ENCODE results near the gene SPTB.
A peak's percentile ranks its signal among the peaks of the same experiment; 100 is the strongest.

The SPTB gene

DNA sequence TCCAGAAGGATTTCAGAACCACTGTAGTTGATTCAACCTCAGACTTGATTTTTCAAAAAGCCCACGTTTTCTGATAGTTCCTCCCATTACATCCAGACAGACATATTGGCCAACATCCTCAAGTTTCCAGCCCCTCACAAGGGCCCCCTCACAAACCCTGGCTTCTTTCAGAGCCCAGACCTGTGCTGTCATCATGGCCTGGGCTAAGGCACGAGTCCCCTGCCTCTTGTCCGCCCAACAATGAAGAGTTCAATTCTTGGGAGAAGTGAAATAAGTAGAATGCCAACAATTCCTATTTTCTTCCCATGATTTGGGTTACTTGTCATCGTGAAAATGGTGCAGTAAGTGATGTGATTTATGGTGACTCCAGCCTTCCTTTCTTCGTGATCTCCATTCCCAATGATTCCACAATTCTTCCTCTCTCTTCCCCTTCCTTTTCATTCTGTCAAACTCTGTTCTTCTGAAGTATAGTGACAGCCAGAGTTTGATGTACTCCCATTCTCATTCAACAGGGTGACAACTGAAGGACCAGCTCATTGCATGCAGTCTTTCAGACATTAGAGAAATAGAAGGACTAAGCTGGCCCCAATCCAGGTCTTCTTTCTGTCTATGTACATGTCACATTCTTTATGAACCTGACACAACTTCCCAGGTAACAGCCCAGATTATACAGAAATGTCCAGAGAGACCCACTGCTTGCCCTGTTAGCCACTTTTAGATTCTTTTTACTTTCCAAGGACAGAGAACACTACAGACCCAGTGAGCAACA is 29.2 kb downstream of the SPTB start:
- no peak for DNase-seq (ENCODE audit: low spot score)

DNA sequence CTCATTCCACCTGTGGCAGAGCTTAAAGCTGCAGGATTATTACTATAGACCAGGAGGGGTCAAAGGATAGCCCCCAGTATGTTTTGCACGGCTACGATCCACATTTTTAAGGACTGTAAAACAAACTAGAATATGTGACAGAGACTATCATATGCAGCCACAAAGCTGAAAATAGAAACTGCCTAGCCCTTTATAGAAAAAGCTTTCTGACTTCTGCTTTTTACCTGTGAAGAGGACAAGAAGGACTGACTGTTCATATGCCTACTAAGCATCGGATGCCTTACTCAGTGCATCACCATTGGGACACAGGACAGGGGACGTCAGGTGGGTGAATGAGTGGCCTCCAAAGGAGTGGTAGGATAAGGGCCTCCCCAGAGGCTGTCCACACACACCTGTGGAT is 29.8 kb downstream of the SPTB start:
- no peak for DNase-seq (ENCODE audit: low spot score)

- no peak for DNase-seq (ENCODE audit: low spot score)
Measured at GRCh38 chr14:64848239-64848638, 31.5 kb downstream of the SPTB start.

GRCh38 chr14:64846319-64846718 is 33.4 kb downstream of the SPTB start:
- no peak for DNase-seq (ENCODE audit: low spot score)

DNA sequence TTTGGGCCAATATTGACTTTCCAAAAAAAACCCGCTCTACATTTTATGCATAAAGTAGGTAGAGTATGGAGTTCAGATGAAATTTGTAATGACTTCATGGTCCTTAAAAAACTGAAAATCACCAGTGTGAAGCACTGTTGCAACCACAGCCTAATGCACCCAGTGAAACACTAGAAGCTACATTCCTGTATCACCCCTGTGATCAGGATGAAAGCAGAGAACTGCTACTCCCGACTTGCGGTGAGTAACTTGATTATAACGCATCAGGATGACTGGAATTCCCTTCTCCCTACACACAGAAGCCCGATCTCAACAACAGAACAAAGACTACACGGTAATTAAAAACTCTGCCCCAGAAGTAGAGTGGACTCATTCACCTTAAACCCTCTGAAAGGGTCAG is 33.8 kb downstream of the SPTB start:
- no peak for DNase-seq (ENCODE audit: low spot score)

GRCh38 chr14:64844969-64845536 is 34.7 kb downstream of the SPTB start:
- DNase-seq (ENCODE audit: low spot score) = no peak

- peak; percentile 31 for DNase-seq (ENCODE audit: low spot score)
Measured at GRCh38 chr14:64844272-64844671, 35.4 kb downstream of the SPTB start.

DNA sequence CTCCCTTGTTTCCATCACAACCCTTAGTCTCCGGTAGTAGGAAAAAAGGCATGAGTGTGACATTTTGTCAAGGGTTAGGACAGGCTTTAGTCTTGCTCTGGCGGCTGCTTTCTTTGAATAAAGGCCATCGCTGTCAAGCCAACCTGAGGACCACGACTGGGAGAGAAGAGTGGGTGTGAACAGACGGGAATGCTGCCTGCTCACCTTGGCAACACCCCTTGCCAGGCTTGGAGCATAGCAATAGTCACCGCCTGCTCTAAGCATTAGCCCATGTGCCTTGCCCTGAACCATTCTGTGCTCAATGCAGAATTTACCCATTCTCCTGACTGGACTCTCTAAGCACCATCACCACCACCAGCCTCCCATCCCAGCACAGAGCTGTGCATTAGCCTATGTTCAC is 36.2 kb downstream of the SPTB start:
- no peak for DNase-seq (ENCODE audit: low spot score)

- no peak for DNase-seq (ENCODE audit: low spot score)
Measured at GRCh38 chr14:64841772-64842750, 37.6 kb downstream of the SPTB start.

DNA sequence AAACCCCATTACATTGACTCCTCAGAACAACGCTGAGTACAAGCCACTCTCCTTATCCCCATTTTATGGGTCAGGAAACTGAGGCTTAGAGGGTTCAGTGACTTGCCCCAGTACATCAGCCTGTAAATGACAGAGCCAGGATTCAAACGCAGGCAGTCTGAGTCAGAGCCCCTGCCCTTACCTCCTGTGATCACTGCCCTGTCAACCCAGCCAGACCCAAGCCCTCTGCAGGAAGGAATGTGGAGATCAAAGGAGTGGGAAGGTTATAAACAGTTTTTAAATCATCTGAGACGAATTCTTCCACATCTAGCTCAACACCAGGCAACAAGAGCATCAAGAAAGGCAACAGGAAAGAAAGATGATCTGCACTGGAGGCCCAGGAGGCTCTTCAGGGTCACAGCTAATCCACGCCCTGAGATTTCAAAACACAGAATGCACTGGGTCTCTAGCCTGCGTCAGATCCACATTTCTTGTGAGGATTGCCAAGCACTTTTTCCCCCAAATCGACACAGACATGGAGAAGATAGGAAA is 38.5 kb downstream of the SPTB start:
- no peak for DNase-seq (ENCODE audit: low spot score)

DNA sequence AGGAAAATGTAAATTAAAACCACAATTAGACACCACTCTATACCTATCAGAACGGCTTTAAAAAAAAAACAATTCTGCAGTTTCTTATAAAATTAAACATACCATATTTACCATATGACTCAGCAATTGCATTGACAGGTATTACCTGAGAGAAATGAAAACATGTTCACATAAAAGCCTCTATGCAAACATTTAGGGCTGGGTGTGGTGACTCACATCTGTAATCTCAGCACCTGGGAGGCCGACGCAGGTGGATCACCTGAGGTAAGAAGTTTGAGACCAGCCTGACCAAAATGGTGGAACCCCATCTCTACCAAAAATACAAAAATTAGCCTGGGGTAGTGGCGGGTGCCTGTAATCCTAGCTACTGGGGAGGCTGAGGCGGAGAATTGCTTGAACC is 41.1 kb downstream of the SPTB start:
- DNase-seq (ENCODE audit: low spot score) = no peak

GRCh38 chr14:64835431-64835830 is 44.3 kb downstream of the SPTB start:
- no peak for DNase-seq (ENCODE audit: low spot score)

DNA sequence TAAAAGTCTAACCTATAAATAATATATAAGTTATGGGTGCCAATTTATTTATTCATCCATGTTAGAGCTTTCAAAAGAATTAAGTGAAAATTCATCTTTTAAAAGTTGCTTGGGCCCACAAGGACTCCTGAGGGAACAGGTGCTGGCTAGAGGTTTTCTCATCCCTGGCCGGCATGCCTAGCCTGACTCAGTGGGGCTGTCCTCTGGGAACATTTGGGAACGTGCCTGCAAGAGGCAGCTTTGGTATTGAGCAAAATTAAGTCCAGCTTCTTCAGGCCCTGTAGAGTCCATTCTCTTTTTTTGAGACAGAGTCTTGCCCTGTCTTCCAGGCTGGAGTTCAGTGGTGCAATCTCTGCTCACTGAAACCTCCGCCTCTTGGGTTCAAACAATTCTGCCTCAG is 44.7 kb downstream of the SPTB start:
- DNase-seq (ENCODE audit: low spot score) = no peak

DNA sequence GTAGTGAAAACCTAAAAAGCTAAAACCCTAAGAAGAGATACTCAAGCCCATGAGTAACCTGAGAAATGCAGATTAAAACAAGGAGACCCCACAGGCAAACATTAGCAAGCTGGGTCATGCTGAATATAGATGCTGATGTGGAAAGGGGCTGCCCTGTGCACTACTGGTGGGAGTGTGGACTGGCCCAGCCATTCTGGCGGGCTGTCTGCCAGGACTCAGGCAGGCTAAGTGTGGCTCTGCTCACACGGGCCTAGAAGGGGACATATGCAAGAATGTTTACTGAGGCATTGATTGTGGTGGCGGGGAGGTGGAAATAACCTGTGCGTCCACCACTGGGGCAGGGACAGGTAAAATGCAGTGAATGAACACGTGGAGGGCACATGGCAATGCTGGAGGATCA is 48.3 kb downstream of the SPTB start:
- no peak for DNase-seq (ENCODE audit: low spot score)

GRCh38 chr14:64830961-64831360 is 48.7 kb downstream of the SPTB start:
- no peak for DNase-seq (ENCODE audit: low spot score)

DNA sequence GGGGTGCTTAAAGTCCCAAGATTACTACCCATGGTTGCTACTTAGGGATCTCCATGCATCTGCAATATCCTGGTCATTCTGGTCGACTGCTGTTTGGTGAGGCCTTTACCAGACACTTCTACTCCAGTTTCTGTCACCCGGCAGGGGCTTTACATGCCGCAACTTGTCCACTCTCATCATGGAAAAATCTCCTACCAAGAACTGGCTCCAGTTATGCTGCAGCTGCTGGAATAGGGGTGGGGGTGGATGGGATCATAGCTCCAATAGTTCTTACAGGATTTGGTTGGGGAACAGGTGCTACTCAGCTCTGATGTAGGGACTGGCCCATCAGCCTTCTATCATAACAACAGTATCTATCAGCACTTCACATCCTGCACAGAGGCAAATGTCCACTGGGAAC is 51.6 kb downstream of the SPTB start:
- no peak for DNase-seq (ENCODE audit: low spot score)

DNA sequence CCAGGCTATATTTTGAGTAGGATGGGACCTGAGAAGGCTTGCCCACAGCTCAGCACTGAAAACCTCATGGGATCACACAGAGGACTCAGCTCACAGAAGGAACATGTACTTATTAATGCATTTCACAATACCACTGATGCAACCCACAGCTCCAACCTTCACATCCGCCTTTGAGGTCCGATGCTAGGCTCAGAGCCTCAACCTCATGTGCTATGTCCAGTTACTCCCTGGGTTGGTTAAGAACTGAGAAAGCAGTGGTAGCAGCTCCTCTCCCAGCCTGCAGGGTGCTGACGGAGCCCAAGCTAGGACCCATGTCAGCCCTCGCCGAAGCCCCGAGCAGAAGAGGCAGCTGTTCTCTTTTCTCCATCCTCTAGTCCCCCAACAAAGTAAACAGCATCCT is 52.9 kb downstream of the SPTB start:
- no peak for DNase-seq (ENCODE audit: low spot score)

DNA sequence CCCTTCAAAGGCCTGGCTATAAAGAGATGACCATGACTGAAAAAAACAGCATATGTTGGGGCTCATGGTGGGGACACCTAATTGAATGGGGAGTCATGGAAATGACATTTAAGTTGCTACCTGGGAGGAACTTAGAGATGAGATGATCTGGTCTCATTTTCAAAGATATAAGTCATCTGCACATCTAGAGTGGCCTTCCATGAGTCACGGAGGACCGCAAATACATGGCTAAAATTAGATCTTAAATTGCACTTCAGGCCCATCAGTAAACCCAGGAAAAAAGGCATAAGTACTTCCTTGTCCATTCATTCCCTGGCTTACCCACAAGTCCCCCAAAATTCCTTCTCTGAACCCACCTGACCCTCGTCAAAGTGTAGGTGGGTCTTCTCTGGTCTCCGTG is 53.4 kb downstream of the SPTB start:
- DNase-seq (ENCODE audit: low spot score) = no peak

DNA sequence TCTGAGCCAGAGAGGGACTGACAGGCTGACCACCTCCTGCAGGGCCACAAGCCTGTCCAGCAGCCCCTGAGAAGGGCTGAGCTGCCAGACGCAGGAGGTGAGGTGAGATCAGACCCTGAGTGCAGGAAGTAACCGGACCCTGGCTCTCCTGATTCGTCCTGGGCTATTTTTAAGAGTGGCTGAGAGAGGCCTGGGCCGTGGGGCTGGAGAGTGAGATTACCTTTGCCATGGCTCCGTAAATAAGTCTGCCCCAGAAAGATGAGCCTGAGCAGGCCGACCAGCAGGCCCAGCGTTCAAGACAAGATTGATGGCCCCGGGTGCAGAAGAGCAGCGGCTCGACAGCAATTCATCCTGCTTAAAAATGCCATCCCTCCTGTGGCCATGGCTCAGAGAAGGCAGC is 54.2 kb downstream of the SPTB start:
- DNase-seq (ENCODE audit: low spot score) = no peak

- no peak for DNase-seq (ENCODE audit: low spot score)
Measured at GRCh38 chr14:64825006-64825405, 54.7 kb downstream of the SPTB start.

DNA sequence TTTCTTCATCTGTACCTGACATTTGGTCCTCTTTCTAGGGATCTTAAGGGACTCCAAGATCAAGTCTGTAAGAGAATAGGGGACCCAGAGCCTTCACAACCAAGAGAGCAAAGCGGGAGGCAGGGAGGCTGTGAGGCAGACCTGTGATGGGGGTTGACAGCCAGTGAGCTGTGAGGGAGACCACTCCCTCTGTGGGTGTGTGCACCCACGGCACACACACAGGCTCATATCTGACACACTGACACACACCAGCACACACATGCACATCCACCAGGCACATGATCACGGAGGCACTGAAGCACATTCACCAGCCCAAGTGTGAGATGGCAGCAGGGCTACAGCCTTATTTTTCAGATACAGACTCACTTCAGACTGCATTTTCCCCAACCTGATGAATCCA is 55.2 kb downstream of the SPTB start:
- DNase-seq (ENCODE audit: low spot score) = no peak

DNA sequence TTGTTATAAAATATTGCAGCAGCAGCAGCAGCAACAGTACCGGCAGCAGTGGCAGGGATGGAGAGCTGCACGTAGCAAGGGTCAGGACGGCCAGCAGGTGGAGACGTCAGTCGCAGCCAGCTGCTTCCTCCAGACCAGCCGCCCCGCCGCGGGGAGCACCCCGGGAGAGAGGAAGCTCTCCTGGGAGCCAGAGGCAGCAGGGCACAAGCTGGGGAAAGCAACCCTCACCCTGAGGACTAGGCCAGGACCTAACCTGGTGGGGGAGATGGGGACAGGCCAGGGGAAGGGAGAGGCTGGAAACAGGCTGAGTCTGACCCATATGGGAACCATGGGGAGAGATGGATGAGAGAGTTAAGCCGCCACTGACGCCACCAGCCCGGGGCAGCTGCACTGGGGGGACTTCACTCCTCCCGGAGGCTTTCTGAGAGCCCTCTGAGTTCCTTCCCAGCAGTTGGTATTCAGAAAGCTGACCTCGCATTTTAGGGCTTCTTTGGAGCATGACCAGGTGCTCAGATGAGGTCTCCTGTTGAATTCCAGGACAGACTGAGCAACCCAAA is 56.3 kb downstream of the SPTB start:
- peak; percentile 41 for DNase-seq (ENCODE audit: low spot score)

Data from NAMALWA (cell line).